Upper lobe of left lung (tissue), 4 donors: ENCODE measurements around the gene THAP12.

Experiments used
- POLR2A ChIP-seq, 4 donors: fragments of 450-650 bp; IDR thresholded peaks; one replicate each; pipeline ENCODE4 v1.5.1; 2016 to 2017; ENCODE audit warnings: antibody characterized with exemption in 4 of 4, mild to moderate bottlenecking in 2 of 4
- TF ChIP-seq, protein P1 (sequence below), 6 experiments: fragments of 450-650 bp in 4 of 6; fragments of 200-600 bp in 2 of 6; sonication (generic) in 2 of 6; IDR thresholded peaks; one replicate each; pipeline ENCODE4 v1.5.1; 2016 to 2019; ENCODE audit warnings: antibody characterized with exemption in 6 of 6

GRCh38 chr11:76313271-76313670 lies 67.7 kb downstream of the THAP12 start:
- no peak for TF ChIP-seq POLR2A (IDR thresholded peaks at IDR 0.05)
- TF ChIP-seq, protein P1, sequence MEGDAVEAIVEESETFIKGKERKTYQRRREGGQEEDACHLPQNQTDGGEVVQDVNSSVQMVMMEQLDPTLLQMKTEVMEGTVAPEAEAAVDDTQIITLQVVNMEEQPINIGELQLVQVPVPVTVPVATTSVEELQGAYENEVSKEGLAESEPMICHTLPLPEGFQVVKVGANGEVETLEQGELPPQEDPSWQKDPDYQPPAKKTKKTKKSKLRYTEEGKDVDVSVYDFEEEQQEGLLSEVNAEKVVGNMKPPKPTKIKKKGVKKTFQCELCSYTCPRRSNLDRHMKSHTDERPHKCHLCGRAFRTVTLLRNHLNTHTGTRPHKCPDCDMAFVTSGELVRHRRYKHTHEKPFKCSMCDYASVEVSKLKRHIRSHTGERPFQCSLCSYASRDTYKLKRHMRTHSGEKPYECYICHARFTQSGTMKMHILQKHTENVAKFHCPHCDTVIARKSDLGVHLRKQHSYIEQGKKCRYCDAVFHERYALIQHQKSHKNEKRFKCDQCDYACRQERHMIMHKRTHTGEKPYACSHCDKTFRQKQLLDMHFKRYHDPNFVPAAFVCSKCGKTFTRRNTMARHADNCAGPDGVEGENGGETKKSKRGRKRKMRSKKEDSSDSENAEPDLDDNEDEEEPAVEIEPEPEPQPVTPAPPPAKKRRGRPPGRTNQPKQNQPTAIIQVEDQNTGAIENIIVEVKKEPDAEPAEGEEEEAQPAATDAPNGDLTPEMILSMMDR (IDR thresholded peaks at IDR 0.05): no peak
